GM10248 (cell line): Measurements from ENCODE around the gene CCDC171.
A peak's percentile ranks its signal among the peaks of the same experiment; 100 is the strongest.
"Not testable (repeated sequence)": the region's sequence is repeated elsewhere in the genome, so short reads cannot be mapped to it uniquely, and the experiment has no call there.

Experiments used
- CTCF ChIA-PET: fragments of 300-600 bp; sonication (Branson Sonifier 250); formaldehyde crosslinking; extraction: SDS; loops from one replicate; lab custom pipeline; 2021; ENCODE audit warnings: antibody characterized with exemption; lab: Yijun Ruan, JAX
- POLR2A ChIA-PET: fragments of 350-650 bp; sonication (Branson Sonifier 250); formaldehyde crosslinking; extraction: SDS; loops from one replicate; lab custom pipeline; 2020; ENCODE audit warnings: antibody characterized with exemption; lab: Yijun Ruan, JAX
- DNase-seq: peaks from one replicate; pipeline ENCODE4 v3.0.0; 2012; ENCODE audit errors: extremely low spot score
- TF ChIP-seq, protein P1 (sequence below): IDR thresholded peaks from 2 replicates; pipeline ENCODE4 v1.5.1; 2012; ENCODE audit warnings: mild to moderate bottlenecking, low read depth; ENCODE audit errors: extremely low read depth, missing control alignments, control extremely low read depth

Gene CCDC171

DNA sequence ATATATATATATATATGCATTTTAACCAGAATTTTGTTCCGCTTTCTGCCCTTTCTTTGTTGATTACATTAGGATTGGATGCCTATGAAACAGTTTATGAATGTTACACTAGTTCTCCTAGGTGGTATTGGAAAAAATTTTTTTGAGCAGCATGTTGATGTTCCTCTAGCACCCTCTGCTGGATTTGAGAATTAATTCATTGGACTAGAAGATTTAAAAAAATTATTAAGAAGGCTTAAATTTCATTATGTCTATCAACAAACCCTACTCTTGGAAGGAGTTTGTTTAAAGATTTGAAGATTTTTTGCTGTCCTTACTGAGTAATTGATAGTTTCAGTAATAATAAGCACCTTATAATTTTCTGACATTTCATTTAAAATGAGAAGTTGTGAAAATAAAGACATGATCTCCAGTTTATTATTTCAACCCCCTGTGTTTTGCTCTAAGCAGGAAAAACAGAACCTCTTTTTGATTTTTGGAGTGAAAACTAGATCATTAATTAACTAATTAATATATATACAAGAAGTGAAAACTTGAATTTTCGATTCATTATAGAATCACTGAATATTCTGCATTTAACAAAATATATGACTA, 89.6 kb downstream of the CCDC171 start:
- DNase-seq: peak; percentile 37
- CTCF ChIA-PET: interaction anchor here (0.9 to 1.5 kb wide), 4 partner anchors 11 to 539 kb away, joined by 3 to 7 read pairs (median 4); no protein-coding TSS in a partner anchor
- TF ChIP-seq, protein P1, sequence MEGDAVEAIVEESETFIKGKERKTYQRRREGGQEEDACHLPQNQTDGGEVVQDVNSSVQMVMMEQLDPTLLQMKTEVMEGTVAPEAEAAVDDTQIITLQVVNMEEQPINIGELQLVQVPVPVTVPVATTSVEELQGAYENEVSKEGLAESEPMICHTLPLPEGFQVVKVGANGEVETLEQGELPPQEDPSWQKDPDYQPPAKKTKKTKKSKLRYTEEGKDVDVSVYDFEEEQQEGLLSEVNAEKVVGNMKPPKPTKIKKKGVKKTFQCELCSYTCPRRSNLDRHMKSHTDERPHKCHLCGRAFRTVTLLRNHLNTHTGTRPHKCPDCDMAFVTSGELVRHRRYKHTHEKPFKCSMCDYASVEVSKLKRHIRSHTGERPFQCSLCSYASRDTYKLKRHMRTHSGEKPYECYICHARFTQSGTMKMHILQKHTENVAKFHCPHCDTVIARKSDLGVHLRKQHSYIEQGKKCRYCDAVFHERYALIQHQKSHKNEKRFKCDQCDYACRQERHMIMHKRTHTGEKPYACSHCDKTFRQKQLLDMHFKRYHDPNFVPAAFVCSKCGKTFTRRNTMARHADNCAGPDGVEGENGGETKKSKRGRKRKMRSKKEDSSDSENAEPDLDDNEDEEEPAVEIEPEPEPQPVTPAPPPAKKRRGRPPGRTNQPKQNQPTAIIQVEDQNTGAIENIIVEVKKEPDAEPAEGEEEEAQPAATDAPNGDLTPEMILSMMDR: peak; percentile 43
- POLR2A ChIA-PET: no interaction called here

DNA sequence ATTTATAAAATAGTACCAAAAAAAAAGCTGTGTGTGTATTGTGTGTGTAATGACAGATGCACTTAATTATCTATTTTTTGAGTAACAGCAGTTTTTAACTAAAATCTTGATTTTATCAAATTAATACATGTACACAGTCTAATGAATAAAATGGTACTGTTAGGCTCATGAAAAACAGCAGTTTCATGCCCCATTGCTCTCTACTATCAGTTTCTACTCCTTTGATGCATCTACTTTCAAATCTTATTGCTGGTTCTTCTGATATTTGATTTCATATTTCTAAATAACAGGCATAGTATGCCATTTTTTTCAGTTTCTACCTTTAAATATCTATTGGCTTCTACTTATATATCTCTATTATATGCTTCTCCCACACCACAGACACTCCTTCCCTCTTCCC, 117.4 kb downstream of the CCDC171 start:
- ChIA-PET POLR2A (no interaction called here), CTCF (interaction anchor here (1.2 to 1.4 kb wide), 2 partner anchors 11 to 12 kb away, joined by 3 to 5 read pairs; no protein-coding TSS in a partner anchor)
- no peak for DNase-seq
- TF ChIP-seq, protein P1: no peak

DNA sequence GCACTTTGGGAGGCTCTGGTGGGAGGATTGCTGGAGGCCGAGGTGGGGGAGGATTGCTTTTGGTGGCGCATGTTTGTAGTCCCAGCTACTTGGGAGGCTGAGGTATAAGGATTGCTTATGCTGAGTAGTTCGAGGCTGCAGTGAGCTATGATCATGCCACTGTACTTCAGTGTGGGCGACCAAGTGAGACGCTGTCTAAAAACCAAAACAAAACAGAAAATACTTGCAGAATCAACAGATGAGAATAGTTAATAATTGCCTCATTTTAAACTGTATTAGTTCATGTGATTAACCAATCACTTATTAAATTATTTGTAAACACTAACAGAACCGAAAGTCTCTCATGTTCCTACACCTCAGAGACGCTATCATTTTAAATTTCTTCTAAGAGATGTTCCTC, 118.1 kb downstream of the CCDC171 start:
- DNase-seq: no peak
- ChIA-PET POLR2A (no interaction called here), CTCF (interaction anchor here (1.2 to 1.4 kb wide), 2 partner anchors 11 to 13 kb away, joined by 3 to 5 read pairs; no protein-coding TSS in a partner anchor)
- TF ChIP-seq, protein P1: no peak

DNA sequence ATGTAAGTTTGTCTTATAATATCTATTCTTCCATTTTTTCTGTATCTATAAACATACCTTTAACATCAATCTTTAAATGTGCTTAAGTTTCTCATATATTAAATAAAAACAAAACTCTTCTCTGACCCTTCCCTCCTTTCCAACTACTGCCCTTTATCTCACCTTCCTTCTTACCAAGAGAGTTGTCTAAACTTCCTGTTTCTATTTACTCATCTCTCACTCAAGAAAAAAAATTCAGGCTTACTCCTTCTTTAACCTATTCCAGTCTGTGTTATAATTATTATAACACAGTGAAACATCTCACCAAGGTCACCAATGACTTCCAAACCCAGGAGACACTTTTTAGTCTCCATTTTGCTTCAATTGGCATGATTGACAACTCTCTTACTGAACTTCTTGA, 140.9 kb downstream of the CCDC171 start:
- no peak for DNase-seq
- ChIA-PET POLR2A (no interaction called here), CTCF (no interaction called here)
- TF ChIP-seq, protein P1: no peak

DNA sequence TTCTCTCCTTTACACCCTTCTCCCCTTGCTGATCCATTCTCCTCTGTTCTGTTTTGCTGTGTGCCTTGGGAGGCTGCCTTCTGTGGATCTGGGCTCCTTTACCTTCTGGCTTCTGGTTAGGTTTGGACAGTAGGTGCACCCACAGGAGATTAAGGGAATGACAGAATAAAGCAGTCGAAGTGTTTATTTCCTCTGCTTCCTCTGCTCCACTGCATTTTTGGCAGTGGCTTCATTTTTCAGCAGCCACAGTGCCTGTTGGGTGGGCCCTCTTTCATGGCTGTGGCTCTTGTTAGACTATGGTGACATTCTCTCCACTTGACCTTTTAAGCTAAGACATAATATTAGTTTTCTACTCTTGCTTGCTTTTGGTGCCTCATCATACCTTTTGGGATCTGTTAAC, 144.1 kb downstream of the CCDC171 start:
- no peak for DNase-seq
- ChIA-PET CTCF (interaction anchor here (3.6 kb wide), 1 partner anchor 14 kb away, joined by 9 read pairs; no protein-coding TSS in a partner anchor), POLR2A (no interaction called here)
- TF ChIP-seq, protein P1: no peak

DNA sequence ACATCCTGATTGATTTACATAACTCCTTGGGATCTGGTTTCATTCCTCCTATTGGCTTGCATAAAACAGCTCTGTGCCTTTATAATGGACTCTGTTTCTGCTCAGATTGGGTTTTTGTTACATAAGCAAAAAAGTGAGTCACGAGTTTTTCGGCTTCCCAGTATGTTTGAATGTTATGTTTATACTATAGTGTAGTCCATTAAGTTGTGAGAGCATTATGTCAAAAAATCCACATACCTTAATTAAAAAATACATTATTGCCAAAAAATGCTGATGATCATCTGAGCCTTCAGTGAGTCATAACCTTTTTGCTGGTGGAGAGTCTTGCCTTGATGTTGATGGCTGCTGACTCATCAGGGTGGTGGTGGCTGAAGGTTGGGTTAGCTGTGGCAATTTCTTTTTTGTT, 144.6 kb downstream of the CCDC171 start:
- ChIA-PET POLR2A (no interaction called here), CTCF (interaction anchor here (3.6 kb wide), 1 partner anchor 15 kb away, joined by 9 read pairs; no protein-coding TSS in a partner anchor)
- TF ChIP-seq, protein P1: no peak
- no peak for DNase-seq

DNA sequence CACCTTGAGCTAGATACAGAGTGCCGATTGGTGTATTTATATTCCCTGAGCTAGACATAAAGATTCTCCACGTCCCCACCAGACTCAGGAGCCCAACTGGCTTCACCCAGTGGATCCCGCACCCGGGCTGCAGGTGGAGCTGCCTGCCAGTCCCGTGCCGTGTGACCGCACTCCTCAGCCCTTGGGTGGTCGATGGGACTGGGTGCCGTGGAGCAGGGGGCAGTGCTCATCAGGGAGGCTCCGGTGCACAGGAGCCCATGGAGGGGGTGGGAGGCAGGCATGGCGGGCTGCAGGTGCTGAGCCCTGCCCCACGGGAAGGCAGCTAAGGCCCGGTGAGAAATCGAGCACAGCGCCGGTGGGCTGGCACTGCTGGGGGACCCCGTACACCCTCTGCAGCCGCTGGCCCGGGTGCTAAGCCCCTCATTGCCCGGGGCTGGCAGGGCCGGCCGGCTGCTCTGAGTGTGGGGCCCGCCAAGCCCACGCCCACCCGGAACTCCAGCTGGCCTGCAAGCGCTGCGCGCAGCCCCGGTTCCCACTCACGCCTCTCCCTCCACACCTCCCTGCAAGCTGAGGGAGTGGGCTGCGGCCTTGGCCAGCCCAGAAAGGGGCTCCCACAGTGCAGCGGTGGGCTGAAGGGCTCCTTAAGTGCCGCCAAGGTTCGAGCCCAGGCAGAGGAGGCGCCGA, 147.2 kb downstream of the CCDC171 start:
- DNase-seq, POLR2A ChIA-PET, CTCF ChIA-PET: not testable (repeated sequence)
